HEK293T (cell line): ENCODE data around the gene RLBP1.
"Not testable (repeated sequence)": the region's sequence is repeated elsewhere in the genome, so short reads cannot be mapped to it uniquely, and the experiment has no call there.

Experiments
- CTCF ChIA-PET: fragments of 350-600 bp; formaldehyde crosslinking; extraction: SDS; loops from one replicate; lab custom pipeline; 2021; ENCODE audit warnings: antibody characterized with exemption, inconsistent platforms; lab: Yijun Ruan, JAX
- POLR2A ChIA-PET: fragments of 350-600 bp; formaldehyde crosslinking; extraction: SDS; loops from one replicate; lab custom pipeline; 2020; ENCODE audit warnings: antibody characterized with exemption, inconsistent platforms; lab: Yijun Ruan, JAX
- DNase-seq: peaks from one replicate; pipeline ENCODE4 v3.0.0; 2012; ENCODE audit warnings: mixed read lengths; ENCODE audit errors: extremely low spot score
- ARNT ChIP-seq: fragments of 450-650 bp; IDR thresholded peaks from 2 replicates; pipeline ENCODE4 v1.6.1; 2017; ENCODE audit warnings: mild to moderate bottlenecking
- BHLHE40 ChIP-seq: fragments of 450-650 bp; IDR thresholded peaks from 2 replicates; pipeline ENCODE4 v1.6.1; 2016; ENCODE audit warnings: mild to moderate bottlenecking, moderate library complexity, borderline replicate concordance
- CTBP1 ChIP-seq: fragments of 450-650 bp; IDR thresholded peaks from 2 replicates; pipeline ENCODE4 v1.6.1; 2016; ENCODE audit warnings: borderline replicate concordance
- ELF4 ChIP-seq: fragments of 450-650 bp; IDR thresholded peaks from 2 replicates; pipeline ENCODE4 v1.6.1; 2017; ENCODE audit warnings: antibody characterized with exemption
- FOXA1 ChIP-seq: fragments of 450-650 bp; IDR thresholded peaks from 2 replicates; pipeline ENCODE4 v1.6.1; 2016; ENCODE audit warnings: mild to moderate bottlenecking
- FOXK2 ChIP-seq: fragments of 450-650 bp; IDR thresholded peaks from 2 replicates; pipeline ENCODE4 v1.6.1; 2016; ENCODE audit warnings: mild to moderate bottlenecking
- FOXM1 ChIP-seq: fragments of 450-650 bp; IDR thresholded peaks from 2 replicates; pipeline ENCODE4 v1.6.1; 2017; ENCODE audit warnings: mild to moderate bottlenecking, borderline replicate concordance
- HDGF ChIP-seq: fragments of 450-650 bp; IDR thresholded peaks from 2 replicates; pipeline ENCODE4 v1.6.1; 2017; ENCODE audit warnings: antibody characterized with exemption, borderline replicate concordance
- L3MBTL2 ChIP-seq: fragments of 450-650 bp; conservative IDR thresholded peaks from 2 replicates; pipeline ENCODE4 v1.6.1; 2016; ENCODE audit warnings: mild to moderate bottlenecking
- LEF1 ChIP-seq: fragments of 450-650 bp; IDR thresholded peaks from 2 replicates; pipeline ENCODE4 v1.6.1; 2017; ENCODE audit warnings: mild to moderate bottlenecking, borderline replicate concordance
- NFRKB ChIP-seq: fragments of 450-650 bp; IDR thresholded peaks from 2 replicates; pipeline ENCODE4 v1.6.1; 2016; ENCODE audit warnings: mild to moderate bottlenecking, moderate library complexity
- SP1 ChIP-seq: fragments of 450-650 bp; IDR thresholded peaks from 2 replicates; pipeline ENCODE4 v1.6.1; 2017
- SUZ12 ChIP-seq: fragments of 450-650 bp; IDR thresholded peaks from 2 replicates; pipeline ENCODE4 v1.6.1; 2016; ENCODE audit warnings: mild to moderate bottlenecking
- TARDBP ChIP-seq: fragments of 450-650 bp; IDR thresholded peaks from 2 replicates; pipeline ENCODE4 v1.6.1; 2016
- ZNF384 ChIP-seq: fragments of 450-650 bp; IDR thresholded peaks from 2 replicates; pipeline ENCODE4 v1.6.1; 2016
- TF ChIP-seq, protein P1 (sequence below): fragments of 450-650 bp; IDR thresholded peaks from 2 replicates; pipeline ENCODE4 v1.6.1; 2016

RLBP1 gene

DNA sequence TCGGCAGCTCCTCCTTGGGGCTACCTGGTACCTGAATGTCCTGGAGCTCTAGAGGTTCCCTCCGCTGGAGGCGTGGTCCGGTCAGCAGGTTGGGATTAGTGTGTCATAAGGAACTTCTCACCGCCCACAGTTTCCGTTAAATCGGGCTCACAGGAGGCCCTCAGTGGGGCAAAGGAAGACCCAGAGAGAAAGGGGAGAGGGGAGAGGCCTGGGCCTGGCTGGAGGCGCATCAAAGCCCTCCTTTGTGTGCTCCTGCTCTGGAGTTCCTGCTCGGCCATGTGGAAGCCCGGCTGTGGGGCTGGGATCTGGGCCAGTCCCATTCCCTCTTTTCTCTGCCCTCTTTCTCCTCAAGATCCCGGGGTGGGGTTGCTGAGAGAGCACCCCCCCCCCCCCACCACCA is at the start of gene RLBP1:
TSS of gene RLBP1 (minus strand) at position 37 of the 400 bp plus-strand sequence. CDS start 2,604 bp downstream, outside the sequence.
- DNase-seq, result no peak
- no peak for TF ChIP-seq ARNT
- TF ChIP-seq CTBP1, result no peak
- no peak for TF ChIP-seq FOXK2
- TF ChIP-seq BHLHE40, result no peak
- TF ChIP-seq, protein P1, sequence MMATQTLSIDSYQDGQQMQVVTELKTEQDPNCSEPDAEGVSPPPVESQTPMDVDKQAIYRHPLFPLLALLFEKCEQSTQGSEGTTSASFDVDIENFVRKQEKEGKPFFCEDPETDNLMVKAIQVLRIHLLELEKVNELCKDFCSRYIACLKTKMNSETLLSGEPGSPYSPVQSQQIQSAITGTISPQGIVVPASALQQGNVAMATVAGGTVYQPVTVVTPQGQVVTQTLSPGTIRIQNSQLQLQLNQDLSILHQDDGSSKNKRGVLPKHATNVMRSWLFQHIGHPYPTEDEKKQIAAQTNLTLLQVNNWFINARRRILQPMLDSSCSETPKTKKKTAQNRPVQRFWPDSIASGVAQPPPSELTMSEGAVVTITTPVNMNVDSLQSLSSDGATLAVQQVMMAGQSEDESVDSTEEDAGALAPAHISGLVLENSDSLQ, result no peak
- no peak for TF ChIP-seq FOXM1
- no peak for TF ChIP-seq TARDBP
- TF ChIP-seq NFRKB, result no peak
- TF ChIP-seq ELF4, result no peak
- no peak for TF ChIP-seq FOXA1
- no peak for TF ChIP-seq SP1
- TF ChIP-seq LEF1, result no peak
- no peak for TF ChIP-seq ZNF384
- TF ChIP-seq HDGF, result no peak
- no peak for TF ChIP-seq L3MBTL2
- no peak for TF ChIP-seq SUZ12
- CTCF ChIA-PET, result interaction anchor here (2.6 kb wide), 1 partner anchor 15 kb away, joined by 12 read pairs; no protein-coding TSS in a partner anchor
- POLR2A ChIA-PET, result interaction anchor here (1.1 kb wide), 1 partner anchor 22 kb away, joined by 3 read pairs; the partner anchor contains the start of gene FANCI

DNA sequence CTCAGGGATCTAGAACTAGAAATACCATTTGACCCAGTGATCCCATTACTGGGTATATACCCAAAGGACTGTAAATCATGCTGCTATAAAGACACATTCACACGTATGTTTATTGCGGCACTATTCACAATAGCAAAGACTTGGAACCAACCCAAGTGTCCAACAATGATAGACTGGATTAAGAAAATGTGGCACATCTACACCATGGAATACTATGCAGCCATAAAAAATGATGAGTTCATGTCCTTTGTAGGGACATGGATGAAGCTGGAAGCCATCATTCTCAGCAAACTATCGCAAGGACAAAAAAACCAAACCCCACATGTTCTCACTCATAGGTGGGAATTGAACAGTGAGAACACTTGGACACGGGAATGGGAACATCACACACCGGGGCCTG is 28.8 kb upstream of the RLBP1 start:
- POLR2A ChIA-PET, CTCF ChIA-PET, DNase-seq: not testable (repeated sequence)

DNA sequence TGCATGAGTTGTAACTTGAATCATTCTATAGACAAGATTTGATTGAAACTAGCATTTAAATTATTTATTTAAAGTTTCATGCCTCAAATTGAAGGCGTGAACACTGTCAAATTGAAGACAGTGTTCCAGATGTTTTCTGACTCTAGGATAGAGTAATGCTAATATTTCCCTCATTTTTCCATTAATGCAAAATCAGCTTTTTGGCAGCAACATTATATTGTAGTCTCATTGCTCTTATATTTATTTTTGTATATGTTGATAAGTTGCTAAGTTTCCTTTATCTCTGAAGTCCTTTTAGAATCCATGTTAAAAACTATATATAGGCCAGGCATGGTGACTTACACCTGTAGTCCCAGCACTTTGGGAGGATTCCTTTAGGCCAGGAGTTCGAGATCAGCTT is 27.2 kb upstream of the RLBP1 start:
- no peak for TF ChIP-seq HDGF
- TF ChIP-seq FOXM1, result no peak
- TF ChIP-seq ELF4, result no peak
- TF ChIP-seq ARNT, result no peak
- TF ChIP-seq NFRKB, result no peak
- no peak for TF ChIP-seq FOXA1
- TF ChIP-seq, protein P1, result no peak
- TF ChIP-seq CTBP1, result no peak
- TF ChIP-seq ZNF384, result no peak
- TF ChIP-seq L3MBTL2, result no peak
- TF ChIP-seq BHLHE40, result no peak
- no peak for TF ChIP-seq SUZ12
- no peak for TF ChIP-seq TARDBP
- DNase-seq, result no peak
- ChIA-PET POLR2A (no interaction called here), CTCF (no interaction called here)

DNA sequence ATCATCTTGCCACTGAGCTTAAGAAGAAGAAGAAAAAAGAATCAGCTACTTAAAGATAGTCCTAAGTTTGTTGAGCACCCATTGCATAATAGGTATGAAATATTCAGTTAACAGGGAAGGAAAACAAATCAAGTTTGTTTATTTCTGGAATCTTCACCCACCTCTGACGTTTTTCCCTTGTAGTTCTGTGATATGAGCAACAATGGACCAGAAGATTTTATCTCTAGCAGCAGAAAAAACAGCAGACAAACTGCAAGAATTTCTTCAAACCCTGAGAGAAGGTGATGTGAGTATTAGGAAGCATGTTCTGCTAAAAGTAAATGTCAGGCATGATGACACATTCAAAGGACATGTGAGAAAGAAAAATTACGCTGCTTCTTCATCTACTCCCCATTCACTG is 26.1 kb upstream of the RLBP1 start:
- ChIA-PET CTCF (no interaction called here), POLR2A (no interaction called here)
- TF ChIP-seq BHLHE40 (no peak), ELF4 (no peak), ZNF384 (no peak), LEF1 (no peak), SP1 (no peak), FOXK2 (no peak), NFRKB (no peak), CTBP1 (no peak), L3MBTL2 (no peak), HDGF (no peak), TARDBP (no peak), FOXM1 (no peak), ARNT (no peak), FOXA1 (no peak)
- TF ChIP-seq, protein P1, result no peak
- DNase-seq, result no peak

DNA sequence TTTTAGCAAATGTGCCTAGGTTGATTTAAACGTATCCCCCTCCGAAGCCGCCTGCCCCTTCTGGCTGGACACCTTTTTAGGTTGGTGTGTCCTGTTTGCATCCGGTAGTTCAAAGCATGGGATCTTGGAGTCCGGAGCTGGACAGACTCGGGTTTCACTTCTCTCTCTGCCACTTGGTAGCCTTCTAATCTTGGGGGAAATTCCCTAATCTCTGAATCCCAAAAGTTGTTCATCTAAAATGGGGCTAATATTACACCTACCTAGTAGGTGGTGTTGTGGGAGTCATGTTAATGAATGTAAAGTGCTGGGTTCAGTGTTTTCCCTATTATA is 23.2 kb upstream of the RLBP1 start:
- POLR2A ChIA-PET, result interaction anchor here (0.9 to 3.4 kb wide), 12 partner anchors 11 to 106 kb away, joined by 3 to 29 read pairs (median 6); no protein-coding TSS in a partner anchor
- peak; percentile 46 for DNase-seq

More for the DNA sequence above, 23.2 kb upstream of the RLBP1 start:
- TF ChIP-seq CTBP1 (no peak), BHLHE40 (no peak), FOXM1 (no peak), NFRKB (no peak), SP1 (no peak), FOXK2 (no peak), FOXA1 (no peak), ARNT (no peak), LEF1 (no peak), ZNF384 (no peak), SUZ12 (no peak), HDGF (no peak), L3MBTL2 (no peak), ELF4 (no peak)
- TF ChIP-seq, protein P1, result no peak
- CTCF ChIA-PET, result interaction anchor here (1.1 to 2.4 kb wide), 4 partner anchors 14 to 88 kb away, joined by 3 to 33 read pairs (median 4); no protein-coding TSS in a partner anchor
